ENCODE measurements around the gene TUT4.

DNA sequence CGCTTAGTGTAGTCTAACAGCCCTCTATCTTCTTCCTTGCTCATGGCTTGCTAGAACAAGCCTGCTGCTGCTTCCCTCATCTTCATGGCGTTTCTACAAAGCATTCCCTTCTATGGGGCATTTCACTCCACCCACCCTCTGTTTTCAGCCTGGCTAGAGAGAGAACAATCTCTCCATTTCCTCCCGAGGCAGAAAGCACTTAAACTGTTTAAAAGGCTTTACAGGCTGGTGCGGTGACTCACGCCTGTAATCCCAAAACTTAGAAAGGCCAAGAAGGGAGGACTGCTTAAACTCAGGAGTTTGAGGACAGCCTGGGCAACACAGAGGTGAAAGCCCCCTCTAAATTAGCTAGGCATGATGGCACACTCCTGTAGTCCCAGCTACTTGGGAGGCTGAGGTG is 166.4 kb downstream of the TUT4 start:
- TF ChIP-seq, protein P1, sequence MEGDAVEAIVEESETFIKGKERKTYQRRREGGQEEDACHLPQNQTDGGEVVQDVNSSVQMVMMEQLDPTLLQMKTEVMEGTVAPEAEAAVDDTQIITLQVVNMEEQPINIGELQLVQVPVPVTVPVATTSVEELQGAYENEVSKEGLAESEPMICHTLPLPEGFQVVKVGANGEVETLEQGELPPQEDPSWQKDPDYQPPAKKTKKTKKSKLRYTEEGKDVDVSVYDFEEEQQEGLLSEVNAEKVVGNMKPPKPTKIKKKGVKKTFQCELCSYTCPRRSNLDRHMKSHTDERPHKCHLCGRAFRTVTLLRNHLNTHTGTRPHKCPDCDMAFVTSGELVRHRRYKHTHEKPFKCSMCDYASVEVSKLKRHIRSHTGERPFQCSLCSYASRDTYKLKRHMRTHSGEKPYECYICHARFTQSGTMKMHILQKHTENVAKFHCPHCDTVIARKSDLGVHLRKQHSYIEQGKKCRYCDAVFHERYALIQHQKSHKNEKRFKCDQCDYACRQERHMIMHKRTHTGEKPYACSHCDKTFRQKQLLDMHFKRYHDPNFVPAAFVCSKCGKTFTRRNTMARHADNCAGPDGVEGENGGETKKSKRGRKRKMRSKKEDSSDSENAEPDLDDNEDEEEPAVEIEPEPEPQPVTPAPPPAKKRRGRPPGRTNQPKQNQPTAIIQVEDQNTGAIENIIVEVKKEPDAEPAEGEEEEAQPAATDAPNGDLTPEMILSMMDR (IDR thresholded peaks at IDR 0.05; ENCODE audit: insufficient read depth, low read length, poor library complexity, severe bottlenecking) = no peak
- TF ChIP-seq EZH2phosphoT487 (conservative IDR thresholded peaks at IDR 0.05; ENCODE audit: low read length) = no peak

All from SU-DHL-6 (cell line).